ENCODE measurements around the gene USP35. TPM values are rescaled to one million over a fixed set of nuclear protein-coding genes. Genes with fewer than 3 reads are reported as not detected.

Gene USP35
- polyA plus RNA-seq, 3 donors, result 0.42 to 7.6 (median 0.63) TPM

DNA sequence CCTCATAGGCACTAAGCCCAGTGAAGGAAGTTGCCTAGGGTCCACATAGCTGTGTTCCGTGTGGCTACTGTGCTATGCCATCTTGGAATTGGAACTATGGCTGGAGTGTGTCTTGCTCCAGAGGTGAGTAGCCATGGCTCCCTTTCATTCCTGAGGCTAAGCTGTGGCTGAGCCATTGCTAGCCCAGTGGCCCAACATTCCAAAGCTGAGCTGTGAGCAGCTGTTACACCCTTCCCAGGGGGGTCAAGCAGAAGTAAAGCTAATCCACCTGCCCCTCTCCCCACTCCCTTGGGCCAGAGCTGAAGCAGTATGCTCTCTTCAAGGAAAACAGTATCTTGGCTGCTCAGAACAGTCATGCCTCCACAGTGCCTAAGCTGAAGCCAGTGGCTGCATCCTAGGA, 51.1 kb downstream of the USP35 start:
- Mint-ChIP-seq H3K4me1 (peaks cover 12% of the 10 kb centered on the region), H3K4me3 (no peak overlapping the region)

GRCh38 chr11:78241475-78241874, 52.8 kb downstream of the USP35 start:
- DNase-seq, result no peak
- H3K4me1 Mint-ChIP-seq, result peaks cover 15% of the 10 kb centered on the region
- TF ChIP-seq CTCF (IDR thresholded peaks at IDR 0.05), result no peak
- peaks cover 0 to 16% of the 10 kb centered on the region in 2 donors for H3K9me3 ChIP-seq (replicated peaks in 1 of 2; ENCODE audit: control insufficient read depth in 1 of 2, insufficient read depth in 1 of 2, low read length in 2 of 2)
- no peak overlapping the region for H3K4me3 ChIP-seq (replicated peaks in 1 of 3; ENCODE audit: low read depth in 2 of 3, low read length in 3 of 3)
- H2AFZ ChIP-seq (ENCODE audit: insufficient read depth, low read depth, low read length, poor library complexity, severe bottlenecking), result no peak overlapping the region
- peaks cover 9 to 21% (median 17%) of the 10 kb centered on the region in 7 donors for H3K9me3 Mint-ChIP-seq
- peaks cover 0 to 6% of the 10 kb centered on the region in 2 donors for H3K4me1 ChIP-seq (ENCODE audit: control insufficient read depth in 1 of 2, insufficient read depth in 2 of 2, low read length in 2 of 2)
- no peaks in the 10 kb centered on the region for H3K27me3 Mint-ChIP-seq (ENCODE audit: low read depth in 3 of 3)
- peaks cover 15 to 56% of the 10 kb centered on the region in 2 donors for H3K36me3 ChIP-seq (replicated peaks in 1 of 2; ENCODE audit: control insufficient read depth in 1 of 2, insufficient read depth in 2 of 2, low read length in 2 of 2)
- peaks cover 77% of the 10 kb centered on the region for H4K20me1 ChIP-seq (ENCODE audit: insufficient read depth, low read length)
- H3K9ac ChIP-seq (ENCODE audit: insufficient read depth, low read length, poor library complexity, severe bottlenecking), result no peak overlapping the region
- no peak overlapping the region for H3K4me2 ChIP-seq (replicated peaks; ENCODE audit: extremely low read depth, low read length, poor library complexity, severe bottlenecking)
- H3K36me3 Mint-ChIP-seq, result peaks cover 56 to 59% of the 10 kb centered on the region in 2 donors
- H3K27me3 ChIP-seq (ENCODE audit: control insufficient read depth in 2 of 2, insufficient read depth in 2 of 2, low read length in 2 of 2), result no peaks in the 10 kb centered on the region
- intact Hi-C loops (cut with micrococcal nuclease), result no loop called here
- peak overlapping the region in 2 of 7 donors; percentile 6 to 34 for H3K27ac Mint-ChIP-seq
- H3K4me3 Mint-ChIP-seq, result no peak overlapping the region
- peaks cover 36% of the 10 kb centered on the region for H3K79me2 ChIP-seq (ENCODE audit: insufficient read depth, low read length)
- no peak overlapping the region for H3K27ac ChIP-seq (ENCODE audit: low read depth in 1 of 2, low read length in 2 of 2)

More for the DNA sequence above, 51.1 kb downstream of the USP35 start:
- Mint-ChIP-seq H3K27me3 (ENCODE audit: low read depth in 3 of 3) (no peaks in the 10 kb centered on the region), H3K9me3 (peaks cover 9 to 21% (median 17%) of the 10 kb centered on the region in 7 donors), H3K27ac (peak overlapping the region in 2 of 7 donors; percentile 20 to 45), H3K36me3 (peaks cover 57 to 61% of the 10 kb centered on the region in 2 donors)
- H3K27me3 ChIP-seq (ENCODE audit: control insufficient read depth in 2 of 2, insufficient read depth in 2 of 2, low read length in 2 of 2), result no peaks in the 10 kb centered on the region
- peaks cover 0 to 16% of the 10 kb centered on the region in 2 donors for H3K9me3 ChIP-seq (replicated peaks in 1 of 2; ENCODE audit: control insufficient read depth in 1 of 2, insufficient read depth in 1 of 2, low read length in 2 of 2)
- 100% methylated on average over 1 of the region's 1 CpG for WGBS (ENCODE audit: insufficient coverage)
- peaks cover 36% of the 10 kb centered on the region for H3K79me2 ChIP-seq (ENCODE audit: insufficient read depth, low read length)
- intact Hi-C loops (cut with micrococcal nuclease), result no loop called here
- peaks cover 0 to 3% of the 10 kb centered on the region in 2 donors for H3K4me1 ChIP-seq (ENCODE audit: control insufficient read depth in 1 of 2, insufficient read depth in 2 of 2, low read length in 2 of 2)
- no peak for DNase-seq
- H2AFZ ChIP-seq (ENCODE audit: insufficient read depth, low read depth, low read length, poor library complexity, severe bottlenecking), result no peak overlapping the region
- TF ChIP-seq CTCF (IDR thresholded peaks at IDR 0.05), result no peak
- H3K4me3 ChIP-seq (replicated peaks in 1 of 3; ENCODE audit: low read depth in 2 of 3, low read length in 3 of 3), result no peak overlapping the region
- H4K20me1 ChIP-seq (ENCODE audit: insufficient read depth, low read length), result peaks cover 72% of the 10 kb centered on the region
- H3K27ac ChIP-seq (ENCODE audit: low read depth in 1 of 2, low read length in 2 of 2), result peak overlapping the region in 1 of 2 donors; percentile 34
- H3K4me2 ChIP-seq (replicated peaks; ENCODE audit: extremely low read depth, low read length, poor library complexity, severe bottlenecking), result no peak overlapping the region
- peaks cover 18 to 48% of the 10 kb centered on the region in 2 donors for H3K36me3 ChIP-seq (replicated peaks in 1 of 2; ENCODE audit: control insufficient read depth in 1 of 2, insufficient read depth in 2 of 2, low read length in 2 of 2)
- H3K9ac ChIP-seq (ENCODE audit: insufficient read depth, low read length, poor library complexity, severe bottlenecking), result no peak overlapping the region
